GM10266 (cell line): ENCODE results near the gene SERGEF.

Experiments used
- DNase-seq: peaks from one replicate; pipeline ENCODE4 v3.0.0; 2012; ENCODE audit errors: extremely low spot score
- CTCF ChIP-seq: IDR thresholded peaks from 2 replicates; pipeline ENCODE4 v1.5.1; 2012; ENCODE audit warnings: mild to moderate bottlenecking, low read depth; ENCODE audit not compliant: control insufficient read depth, insufficient read depth; ENCODE audit errors: missing control alignments

Gene SERGEF

GRCh38 chr11:17798253-17798652 is 214.6 kb downstream of the SERGEF start:
- TF ChIP-seq CTCF: no peak
- no peak for DNase-seq

DNA sequence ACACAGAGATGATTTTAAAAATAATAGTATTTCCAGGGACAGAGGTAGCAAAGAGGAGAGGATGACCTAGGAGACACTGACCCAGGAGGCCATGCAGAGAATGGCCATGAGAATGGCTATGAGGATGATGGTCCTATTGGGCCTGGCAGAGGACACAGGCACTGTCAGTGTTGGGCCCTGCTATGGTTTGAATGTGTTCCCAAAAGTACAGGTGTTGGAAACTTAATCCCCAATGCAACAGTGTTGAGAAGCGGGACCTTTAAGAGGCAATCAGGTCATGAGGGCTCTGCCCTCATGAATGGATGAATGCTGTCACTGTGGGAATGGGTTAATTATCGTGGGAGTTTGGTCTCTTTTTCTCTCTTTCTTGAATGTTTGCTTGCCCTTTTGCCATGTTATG is 216.7 kb downstream of the SERGEF start:
- no peak for TF ChIP-seq CTCF
- DNase-seq: no peak

DNA sequence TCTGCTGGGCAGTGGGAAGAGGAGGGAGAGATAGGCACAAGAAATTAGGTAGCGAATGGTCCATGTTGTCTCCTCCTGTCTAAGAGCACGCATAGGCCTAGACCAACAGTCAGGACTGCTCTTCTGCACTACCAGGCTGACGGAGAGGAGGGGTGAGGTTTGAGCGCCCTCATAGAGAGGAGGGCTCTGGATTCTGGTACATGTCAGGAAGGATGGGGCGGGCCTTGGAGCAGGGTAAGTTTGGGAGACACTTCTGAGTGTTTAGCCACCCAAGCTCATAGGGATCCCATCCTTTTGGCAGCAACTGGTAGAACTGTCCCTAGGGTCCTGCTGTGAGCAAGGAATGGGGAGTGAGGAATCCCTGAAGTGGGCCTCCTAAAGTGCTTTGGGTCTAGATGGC is 217.9 kb downstream of the SERGEF start:
- no peak for TF ChIP-seq CTCF
- DNase-seq: no peak

- DNase-seq: no peak
- no peak for TF ChIP-seq CTCF
Observed at GRCh38 chr11:17793642-17794170, 219.1 kb downstream of the SERGEF start.

- DNase-seq: no peak
- no peak for TF ChIP-seq CTCF
Observed at GRCh38 chr11:17792161-17792560, 220.7 kb downstream of the SERGEF start.

- DNase-seq: no peak
- no peak for TF ChIP-seq CTCF
Observed at GRCh38 chr11:17791144-17791543, 221.7 kb downstream of the SERGEF start.

DNA sequence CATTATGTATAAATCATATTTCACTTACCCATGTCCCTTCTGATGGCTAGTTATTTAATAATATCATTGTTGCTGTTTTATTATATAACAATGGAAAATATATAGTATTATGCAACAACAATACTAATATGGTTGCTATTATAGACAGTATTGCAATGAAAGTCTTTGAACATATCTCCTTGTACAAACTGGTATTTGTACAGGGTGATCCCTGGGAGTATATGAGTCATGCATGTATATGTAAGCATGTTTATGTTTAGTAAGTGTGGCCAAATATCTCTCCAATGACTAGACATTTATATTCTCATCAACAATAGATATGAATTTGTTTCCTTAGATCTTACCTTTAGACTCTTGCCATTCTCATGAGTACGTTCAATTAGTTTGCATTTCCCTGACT is 222.4 kb downstream of the SERGEF start:
- no peak for DNase-seq
- no peak for TF ChIP-seq CTCF
